Stimulated activated CD8-positive, alpha-beta memory T cell treated with anti-CD3 and anti-CD28 coated beads, Interleukin-4, amount 100 ng/mL, for 1 hour (primary cell): Measurements from ENCODE around the gene GSC2.

ENCODE experiments used
- DNase-seq, 2 donors: peaks; one replicate each; pipeline ENCODE4 v3.0.0-alpha.2; 2020; ENCODE audit warnings: low read depth in 2 of 2, low spot score in 1 of 2

GSC2 gene, protein sequence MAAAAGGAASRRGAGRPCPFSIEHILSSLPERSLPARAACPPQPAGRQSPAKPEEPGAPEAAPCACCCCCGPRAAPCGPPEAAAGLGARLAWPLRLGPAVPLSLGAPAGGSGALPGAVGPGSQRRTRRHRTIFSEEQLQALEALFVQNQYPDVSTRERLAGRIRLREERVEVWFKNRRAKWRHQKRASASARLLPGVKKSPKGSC

DNA sequence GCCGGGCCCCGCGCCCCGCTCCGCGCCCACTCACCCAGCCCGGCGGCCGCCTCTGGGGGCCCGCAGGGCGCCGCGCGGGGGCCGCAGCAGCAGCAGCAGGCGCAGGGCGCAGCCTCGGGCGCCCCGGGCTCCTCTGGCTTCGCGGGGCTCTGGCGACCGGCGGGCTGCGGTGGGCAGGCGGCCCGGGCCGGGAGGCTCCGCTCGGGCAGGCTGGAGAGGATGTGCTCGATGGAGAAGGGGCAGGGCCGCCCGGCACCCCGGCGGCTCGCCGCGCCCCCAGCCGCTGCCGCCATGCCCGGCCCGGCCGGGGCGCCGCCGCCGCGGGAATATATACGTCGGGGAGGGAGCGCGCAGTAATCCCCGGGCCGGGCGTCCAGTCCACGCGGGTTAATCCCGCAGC lies at the start of gene GSC2:
TSS of gene GSC2 (minus strand) at position 302 of the 400 bp plus-strand sequence. CDS start at position 293, 9 bp downstream.
- DNase-seq = no peak

DNA sequence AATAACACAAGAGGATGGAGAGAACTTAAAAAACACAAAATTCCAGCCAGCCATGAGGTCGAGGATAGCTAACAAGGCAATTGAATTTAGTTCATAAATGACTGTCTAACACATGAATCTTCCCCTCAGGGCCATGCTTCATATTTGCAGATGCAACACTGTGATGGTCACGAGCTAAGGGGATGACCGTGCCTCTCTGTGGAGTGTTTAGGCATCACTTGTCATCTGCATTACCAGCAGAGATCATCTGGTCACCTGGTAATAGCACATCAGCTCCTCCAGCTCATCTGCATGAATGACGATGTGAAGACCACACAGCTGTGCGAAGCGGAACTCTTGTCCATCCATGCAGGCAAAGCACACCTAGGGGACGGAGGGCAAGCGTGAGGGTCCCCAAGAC lies 49.4 kb upstream of the GSC2 start:
- DNase-seq = no peak

DNA sequence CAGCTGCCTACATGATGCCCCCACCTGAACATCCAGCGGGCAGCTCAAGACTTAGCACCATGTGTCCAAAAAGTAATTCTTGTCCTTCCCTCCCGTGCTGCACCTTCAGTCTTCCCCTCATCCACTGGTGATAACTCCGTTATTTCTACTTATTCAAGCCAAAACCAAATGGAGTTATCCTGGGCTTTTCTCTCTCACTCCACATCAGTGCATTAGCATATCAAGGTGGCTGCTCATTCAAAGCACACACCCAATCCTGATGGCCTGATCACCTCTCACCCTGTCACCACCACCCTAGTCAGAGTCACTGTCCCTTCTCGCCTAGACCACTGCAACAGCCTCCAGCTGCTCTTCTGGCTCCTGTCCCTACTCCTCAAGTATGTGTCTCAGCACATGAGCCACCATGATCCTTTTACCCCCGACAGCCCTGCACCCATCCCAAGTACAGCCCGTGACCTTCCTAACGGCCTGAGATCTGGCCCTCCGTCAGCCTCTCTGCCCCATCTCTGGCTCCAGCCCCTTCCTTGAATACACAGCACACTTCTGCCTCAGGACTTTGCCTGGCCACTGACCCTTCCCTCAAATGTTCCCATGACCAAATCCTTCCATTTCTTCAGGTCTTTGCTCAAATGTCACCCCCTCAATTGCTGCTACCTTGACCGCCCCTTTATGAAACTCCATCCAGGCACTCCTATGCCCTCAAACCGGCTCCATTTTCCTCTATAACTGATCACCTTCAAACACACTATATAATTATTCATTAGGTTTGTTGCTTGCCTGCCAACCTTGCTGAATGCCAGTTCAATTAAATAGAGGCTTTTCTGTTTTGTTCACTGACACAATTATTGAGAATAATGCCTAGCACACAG lies 48.1 kb upstream of the GSC2 start:
- no peak for DNase-seq

DNA sequence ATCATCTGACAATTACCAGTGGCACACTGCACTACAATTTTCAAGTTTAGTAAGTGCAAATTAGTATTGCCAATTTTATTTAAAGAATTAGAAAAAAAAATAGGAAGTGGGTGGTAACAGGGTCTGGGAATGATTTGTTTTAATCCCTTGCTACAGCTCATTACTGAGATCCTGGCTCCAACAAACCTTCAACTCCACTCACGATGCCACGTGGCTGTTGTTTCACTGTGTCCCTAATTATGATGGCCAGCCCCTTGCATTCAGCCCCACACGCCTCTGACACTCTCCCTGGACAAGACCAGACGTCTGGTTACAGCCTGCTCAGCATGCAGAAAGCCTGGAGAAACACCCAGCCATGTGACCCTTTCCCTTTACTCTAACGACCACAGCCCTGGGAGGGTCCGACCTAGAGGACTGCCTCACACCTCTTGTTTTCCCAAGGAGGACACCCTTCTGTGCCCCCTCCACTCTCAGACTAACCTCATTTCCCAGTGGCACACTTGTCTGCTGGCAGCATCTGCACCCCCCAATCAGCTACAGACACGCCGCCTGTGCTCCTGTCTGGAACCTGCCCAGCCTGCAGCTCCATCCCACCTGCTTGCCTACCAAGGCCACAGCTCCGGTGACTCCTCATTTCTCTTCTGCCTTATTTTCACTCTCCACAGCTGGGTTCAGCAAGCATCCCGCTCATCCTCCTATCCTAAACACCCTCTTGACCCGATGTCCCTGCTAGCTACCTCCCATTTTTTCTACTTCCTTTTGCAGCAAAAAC lies 46.9 kb upstream of the GSC2 start:
- DNase-seq = no peak

DNA sequence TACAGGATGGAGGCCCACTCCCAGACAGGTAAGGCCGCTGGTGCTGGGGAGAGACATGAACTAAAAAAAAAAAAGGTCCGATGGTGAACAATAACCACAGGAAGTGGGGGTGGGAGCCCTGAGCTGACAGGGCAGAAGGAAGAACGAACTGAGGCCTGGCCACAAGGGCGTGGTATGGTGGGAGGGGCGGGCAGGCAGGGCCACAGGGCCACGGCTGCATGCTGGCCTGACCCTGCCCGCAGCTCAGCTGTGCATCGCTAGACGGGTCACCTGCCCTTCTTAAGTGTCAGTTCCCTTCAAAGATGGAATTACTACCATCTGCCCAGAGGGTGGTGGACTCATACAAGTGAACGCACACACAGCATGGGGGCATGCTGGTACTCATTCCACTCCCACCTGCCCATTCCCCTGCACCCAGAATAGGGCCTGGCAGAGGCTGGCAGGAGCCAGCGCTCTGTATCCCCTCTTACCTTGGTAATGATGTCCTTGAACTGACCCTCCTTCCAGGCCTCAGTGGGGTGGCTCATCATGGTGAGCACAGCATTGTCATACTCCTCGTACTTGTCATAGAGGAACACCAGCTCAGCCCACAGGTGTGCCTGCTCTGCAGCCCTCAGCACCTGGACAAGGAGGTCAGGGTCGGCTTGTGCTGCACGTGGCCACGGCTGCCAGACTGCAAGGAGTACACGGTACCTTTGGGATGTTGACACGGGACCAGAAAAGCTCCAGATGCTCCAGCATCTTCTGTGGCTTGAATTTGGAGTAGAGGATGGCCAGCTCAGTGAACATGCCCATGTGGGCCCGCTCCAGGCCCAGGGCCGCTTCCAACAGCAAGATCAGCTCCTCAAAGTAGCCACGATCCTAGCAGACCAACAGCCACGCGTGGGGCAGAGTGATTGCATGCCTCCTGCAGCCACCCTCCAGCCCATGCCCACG lies 46.0 kb upstream of the GSC2 start:
- DNase-seq = no peak

DNA sequence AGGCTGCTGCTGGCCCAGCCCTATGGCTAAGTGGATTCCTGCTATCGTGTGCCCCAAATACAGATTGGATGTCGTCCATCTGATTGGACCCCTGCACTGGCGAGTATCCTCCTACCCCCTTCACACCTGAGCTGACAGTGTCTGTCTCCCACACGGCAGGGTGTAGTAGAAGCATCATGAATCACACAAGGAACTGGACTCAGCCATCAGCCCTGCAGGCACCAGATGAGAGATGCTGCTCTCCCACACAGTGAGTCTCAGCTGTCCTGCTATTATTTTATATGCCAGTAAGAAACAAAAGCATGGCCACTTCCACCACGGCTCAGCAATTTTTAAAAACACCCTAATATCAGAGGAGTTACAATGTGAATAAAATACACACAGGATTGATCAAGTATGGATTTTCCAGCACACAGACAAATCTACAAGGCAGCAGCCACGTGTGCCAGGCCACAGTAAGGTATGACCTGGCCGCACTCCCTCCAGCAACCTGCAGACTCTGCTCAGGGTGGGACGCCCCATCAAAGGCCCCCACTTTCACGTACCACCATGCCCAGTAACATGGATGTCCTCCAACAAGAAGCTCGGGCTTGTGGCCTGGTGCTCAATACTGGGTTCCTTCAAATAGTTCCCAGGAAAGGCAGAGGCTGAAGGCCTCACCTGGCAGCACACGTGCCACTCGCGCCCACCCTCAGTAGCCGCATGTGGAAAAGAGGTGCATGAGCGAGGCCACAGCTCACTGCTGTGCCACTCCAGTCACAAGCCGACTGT lies 44.9 kb upstream of the GSC2 start:
- no peak for DNase-seq

DNA sequence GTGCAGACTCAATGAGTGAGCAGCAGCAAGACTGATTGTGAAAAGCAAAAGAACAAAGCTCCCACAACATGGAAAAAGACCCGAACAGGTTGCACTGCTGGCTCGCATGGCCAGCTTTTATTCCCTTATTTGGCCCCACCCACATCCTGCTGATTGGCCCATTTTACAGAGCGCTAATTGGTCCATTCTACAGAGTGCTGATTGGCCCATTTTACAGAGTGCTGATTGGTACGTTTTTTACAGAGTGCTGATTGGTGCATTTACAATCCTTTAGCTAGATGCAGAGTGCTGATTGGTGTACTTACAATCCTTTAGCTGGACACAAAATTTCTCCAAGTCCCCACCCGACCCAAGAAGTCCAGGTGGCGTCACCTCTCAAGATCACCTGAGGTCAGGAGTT lies 43.8 kb upstream of the GSC2 start:
- no peak for DNase-seq

DNA sequence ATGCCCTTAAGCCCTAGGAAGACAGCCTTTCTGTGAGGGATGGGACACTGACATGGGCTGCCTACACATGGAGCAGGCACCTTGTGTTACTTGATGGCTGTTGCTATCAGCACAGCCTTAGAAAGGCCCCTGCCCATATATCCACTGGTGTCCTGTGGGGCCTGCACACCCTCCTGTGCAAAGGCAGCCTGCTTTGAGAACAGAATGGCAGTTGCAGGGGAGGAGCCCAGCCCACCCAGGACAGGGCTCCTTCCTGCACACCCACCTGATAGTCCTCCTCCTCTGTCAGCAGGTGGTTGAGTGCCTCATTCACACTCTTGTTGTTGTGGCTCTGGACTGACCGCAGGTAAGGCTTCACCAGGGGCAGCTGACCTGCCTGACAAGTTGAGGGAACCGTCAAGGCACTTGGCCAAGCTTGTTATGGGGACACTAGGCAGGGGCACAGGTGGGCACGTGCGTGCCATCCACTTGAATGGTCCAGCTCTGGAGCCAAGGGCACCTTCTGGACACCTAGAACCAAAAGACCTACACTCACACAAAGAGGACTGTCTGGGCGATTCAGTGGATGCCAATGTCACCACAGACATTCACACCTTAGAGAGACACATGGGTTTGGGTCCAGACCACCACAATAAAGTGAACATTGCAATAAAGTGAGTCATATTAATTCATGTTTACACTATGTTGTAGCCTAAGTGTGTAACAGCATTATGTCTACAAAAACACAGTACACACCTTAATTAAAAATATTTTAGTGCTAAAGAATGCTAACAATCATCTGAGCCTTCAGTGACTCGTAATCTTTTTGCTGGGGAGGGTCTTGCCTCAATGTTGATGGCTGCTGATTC lies 37.8 kb upstream of the GSC2 start:
- DNase-seq = no peak

DNA sequence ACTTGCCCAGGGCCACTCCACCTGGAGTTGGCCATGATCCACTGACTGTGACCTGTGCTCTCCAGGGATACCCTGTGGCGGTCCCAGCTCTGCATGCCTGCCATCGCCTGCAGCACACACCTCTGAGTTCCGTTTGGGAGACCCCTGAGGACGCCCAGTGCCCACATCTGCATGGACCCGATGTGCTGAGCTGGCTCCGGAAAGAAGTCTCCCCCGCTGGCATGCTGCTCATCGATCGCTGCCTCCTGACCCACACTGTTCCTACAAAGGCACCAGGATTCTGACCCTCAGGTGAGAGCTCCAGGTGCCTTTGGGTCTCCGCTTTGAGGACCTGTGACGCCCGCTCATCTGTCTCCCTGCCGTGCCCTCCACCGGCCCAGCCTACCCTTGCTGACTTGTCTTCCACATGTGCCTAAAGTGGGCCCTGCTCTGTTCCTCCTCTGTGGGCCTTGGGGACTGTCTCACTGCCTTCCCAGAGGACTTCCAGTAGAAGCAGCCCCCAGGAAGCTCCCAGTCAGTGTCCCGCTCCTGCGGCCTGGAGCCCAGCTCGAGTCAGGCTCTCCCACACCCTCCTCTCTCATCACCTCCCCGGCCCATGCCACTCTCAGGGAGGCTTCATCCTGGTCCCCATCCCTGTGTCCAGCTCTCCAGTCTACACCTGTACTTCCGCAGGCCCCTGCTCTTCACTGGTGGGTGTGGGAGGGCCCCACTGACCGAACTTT lies 34.3 kb upstream of the GSC2 start:
- no peak for DNase-seq

DNA sequence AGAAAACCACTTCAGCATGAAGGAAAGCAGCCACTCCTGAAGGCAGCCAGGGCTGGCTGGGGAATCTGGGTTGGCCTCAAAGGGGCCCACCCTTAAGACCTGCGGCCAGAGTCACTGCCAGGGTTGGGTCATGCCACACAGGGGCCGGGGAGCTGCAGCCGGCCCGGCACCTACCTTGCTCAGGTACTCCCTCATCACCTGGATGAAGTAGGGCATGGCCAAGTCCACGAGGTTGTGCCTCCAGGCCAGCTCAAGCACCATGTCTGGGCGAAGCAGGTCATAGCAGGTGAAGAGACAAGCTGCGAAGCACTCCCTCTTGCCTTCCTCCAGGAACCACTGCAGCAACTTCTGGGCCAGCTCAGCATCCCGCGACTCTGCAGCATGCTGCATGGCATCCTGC lies 33.1 kb upstream of the GSC2 start:
- no peak for DNase-seq

DNA sequence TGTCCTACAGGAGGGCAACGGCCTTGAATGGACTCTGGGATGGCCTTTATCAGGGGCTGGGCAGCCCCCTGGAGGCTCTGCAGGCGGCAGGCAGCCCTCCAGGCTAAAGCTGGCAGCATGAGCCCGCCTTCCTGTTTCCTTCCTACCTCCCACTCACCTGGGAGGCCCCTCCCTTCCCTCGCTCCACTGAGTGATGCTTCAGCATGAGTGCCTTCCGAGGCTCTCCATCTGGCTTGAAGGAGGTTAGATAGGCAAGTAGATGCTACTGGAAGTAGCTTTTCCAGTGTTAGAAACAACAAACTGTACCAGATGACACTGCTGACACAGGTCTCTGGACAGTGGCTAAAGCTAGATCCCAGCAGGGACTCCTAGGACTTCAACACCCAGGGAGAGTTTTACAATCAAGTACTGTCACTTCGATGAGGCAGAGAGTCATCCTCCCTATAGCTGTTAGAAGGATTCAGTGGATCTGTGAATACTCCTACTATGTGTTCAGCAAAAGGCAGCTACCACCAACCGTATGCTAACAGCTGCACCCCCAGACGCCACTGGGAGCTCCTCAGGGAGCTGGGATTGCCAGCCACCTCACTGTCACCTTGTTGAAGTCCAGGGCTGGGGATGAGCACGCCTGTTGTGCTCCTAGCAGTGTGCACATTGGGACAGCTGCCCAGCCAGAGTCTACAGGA lies 32.5 kb upstream of the GSC2 start:
- no peak for DNase-seq

DNA sequence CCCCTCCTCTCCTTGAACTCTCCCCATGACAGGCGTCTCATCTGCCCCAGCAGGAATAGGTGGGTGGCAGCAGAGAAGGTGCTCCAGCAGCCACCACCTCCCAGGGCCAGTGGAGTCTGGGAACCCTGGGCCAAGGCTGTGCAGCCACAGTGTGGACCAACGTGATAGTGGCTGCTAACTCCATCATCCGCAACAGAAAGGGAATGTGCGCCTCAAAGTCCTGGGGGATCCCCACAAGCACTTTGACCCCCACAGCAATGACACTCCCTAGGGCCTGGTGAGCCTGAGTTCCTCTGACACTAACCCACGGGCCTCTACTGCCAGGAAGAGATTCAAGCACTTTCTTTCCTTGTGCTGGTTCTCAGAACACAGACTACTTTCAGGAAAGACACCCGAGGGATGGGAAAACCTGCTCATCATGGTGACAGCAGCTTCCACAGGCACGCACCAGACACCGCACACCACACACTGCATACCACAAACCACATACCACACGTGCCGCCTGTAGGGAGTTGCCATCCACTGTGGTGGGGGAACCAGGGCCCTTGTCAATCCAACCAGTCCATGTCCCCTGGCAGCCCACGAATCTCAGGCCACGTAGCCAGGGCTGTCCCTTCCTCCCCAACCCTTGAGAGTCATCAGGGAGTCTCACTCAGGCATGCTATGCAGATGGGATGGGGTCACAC lies 31.8 kb upstream of the GSC2 start:
- no peak for DNase-seq

DNA sequence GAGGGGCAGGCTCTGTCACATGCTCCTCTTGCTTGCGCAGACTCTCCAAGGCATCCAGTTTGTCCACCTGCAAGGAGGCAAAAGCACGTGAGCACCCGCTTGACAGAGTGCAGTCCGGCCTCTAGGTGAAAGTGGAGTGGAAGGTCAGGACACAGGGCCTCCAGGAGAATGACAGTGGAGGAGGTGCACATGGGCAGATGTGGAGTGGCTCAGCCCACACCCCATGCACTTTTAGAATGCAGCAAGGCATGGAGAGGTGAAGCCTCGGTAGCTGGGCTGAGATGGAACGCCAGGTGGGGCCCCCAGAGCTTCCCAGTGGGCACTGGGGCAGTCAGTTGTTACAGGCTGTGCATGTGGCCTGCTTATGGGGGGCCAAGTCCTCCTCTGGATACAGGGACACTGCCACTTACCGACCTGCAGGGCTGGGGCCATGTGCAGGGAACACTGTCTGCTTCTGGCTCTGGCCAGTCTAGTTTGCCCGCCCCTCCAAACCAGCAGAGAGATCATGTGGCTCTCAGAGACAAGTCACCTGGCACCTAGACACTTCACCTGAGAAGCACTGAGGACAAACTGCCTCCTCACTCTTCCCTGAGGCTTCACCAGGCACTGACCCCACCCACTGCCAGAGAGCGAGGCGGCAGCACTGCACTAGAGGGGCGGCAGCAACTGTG lies 30.8 kb upstream of the GSC2 start:
- DNase-seq = no peak

DNA sequence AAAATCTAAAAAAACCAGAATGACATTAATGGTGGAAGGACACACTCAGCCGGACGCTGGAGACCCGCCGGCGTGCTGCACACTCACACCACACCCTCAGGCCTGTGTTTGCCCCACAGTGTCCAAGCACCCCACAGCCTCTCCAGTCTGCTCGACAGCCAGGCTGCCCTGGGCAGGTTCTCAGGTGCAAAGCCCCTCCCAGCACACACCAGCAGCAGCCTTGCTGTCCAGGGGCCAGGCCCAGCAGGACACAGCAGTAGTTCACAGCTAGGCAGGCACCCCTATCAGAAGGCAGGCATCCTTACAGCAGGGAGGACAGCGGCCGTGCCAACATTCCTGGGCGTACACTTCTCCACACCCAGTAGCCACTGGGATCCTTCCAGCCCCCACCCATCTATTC lies 30.1 kb upstream of the GSC2 start:
- no peak for DNase-seq

DNA sequence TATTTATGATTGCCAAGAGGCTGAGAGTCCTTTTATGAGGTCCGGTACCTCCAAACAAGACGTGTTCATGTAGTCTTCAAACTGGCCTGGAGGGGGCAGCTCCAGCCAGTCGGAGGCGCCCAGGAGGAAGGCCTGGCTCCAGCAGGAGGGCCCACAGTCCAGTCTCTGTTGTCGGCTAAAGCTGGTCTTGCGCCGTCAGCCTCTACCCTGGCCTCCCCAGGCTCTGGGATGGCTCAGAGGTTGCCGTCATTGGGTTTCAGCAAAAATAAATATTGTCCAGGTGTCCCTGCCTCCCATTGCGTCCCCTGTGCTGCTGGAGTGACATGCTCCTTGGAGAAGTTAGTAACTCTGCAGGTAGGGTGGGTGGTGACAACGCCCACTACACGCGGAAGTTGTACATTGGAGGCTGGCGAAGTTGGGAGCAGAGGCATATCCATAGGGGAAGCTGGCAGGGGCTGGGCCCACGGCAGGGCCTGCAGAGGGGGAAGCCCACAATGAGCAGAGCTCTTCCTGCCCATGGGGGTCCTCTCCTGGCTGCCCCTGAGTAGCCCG lies 29.5 kb upstream of the GSC2 start:
- no peak for DNase-seq

DNA sequence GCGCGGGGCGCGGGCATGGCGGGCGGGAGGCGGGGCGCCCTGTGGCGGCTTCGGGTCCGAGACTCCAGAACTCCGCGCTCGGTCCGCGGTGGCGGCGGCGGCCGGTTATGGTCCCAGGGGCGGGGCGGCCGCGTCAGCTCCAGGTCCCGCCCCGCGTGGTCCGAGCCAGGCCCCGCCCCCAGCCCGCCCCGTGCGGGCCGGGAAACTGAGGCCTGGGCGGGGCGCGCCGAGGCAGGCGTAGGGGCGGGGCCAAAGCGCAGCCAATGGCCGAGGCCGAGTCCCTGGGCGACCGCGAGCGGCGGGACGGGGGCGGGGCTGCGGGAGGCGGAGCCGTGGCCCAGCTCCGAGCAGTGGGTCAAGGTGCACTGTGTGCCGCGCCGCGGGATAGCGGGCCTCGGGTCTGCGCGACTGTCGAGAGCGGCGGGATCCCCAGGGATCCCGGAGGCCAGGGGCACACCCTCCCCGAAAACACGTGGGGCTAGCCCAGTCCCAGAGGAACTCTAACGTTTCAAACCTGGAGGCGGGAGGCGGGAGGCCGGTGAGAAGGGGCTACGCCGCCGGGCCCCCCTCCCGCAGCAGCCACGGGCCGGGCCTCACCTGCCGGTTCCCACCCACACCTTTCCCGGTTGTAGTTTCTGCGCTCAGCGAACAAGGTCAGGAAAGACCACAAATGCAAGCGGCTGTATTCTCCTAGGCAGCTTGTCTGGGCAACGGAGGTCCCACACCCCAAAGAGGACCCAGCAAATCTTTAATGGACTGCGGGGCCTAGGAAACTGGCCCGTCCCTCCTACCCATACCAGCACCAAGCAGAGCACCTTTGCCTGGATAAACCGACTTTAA lies 28.8 kb upstream of the GSC2 start, which contains the start of gene SLC25A1:
TSS of gene SLC25A1 (minus strand) at position 80 of the 840 bp plus-strand sequence. CDS start at position 17, 63 bp downstream.
- peak in 1 of 2 donors; percentile 55 for DNase-seq
